OCI-LY3 (cell line): ENCODE results near the gene MIER2.

Experiments
- H2AFZ ChIP-seq: fragments of 200-600, 300-600 bp; shearing (Covaris generic); 2 replicates; pipeline ENCODE4 v1.6.0; 2014; ENCODE audit warnings: antibody characterized with exemption, low read depth, low read length
- H3K27ac ChIP-seq: fragments of 200-600, 300-600 bp; sonication (generic); 2 replicates; pipeline ENCODE4 v1.5.1; 2014; ENCODE audit warnings: mild to moderate bottlenecking, low read length, moderate library complexity, mixed read lengths
- H3K27me3 ChIP-seq: fragments of 200-600, 300-600 bp; sonication (generic); 2 replicates; pipeline ENCODE4 v1.6.1; 2014; ENCODE audit warnings: low read depth, low read length, mixed read lengths
- H3K36me3 ChIP-seq: fragments of 200-600, 300-600 bp; sonication (generic); replicated peaks from 2 replicates; pipeline ENCODE3; 2014; ENCODE audit warnings: low read depth, low read length, mixed read lengths
- H3K4me1 ChIP-seq: fragments of 300-600, 200-600 bp; sonication (generic); 2 replicates; pipeline ENCODE4 v1.6.1; 2014; ENCODE audit warnings: low read length, mixed read lengths
- H3K4me2 ChIP-seq: fragments of 200-600, 300-600 bp; sonication (generic); 2 replicates; pipeline ENCODE4 v1.6.1; 2014; ENCODE audit warnings: low read length, mixed read lengths
- H3K4me3 ChIP-seq: fragments of 300-600, 200-600 bp; sonication (generic); 2 replicates; pipeline ENCODE4 v1.5.1; 2014; ENCODE audit warnings: antibody characterized with exemption, mild to moderate bottlenecking, low read length, moderate library complexity
- H3K79me2 ChIP-seq: fragments of 300-600, 200-600 bp; shearing (Covaris generic); 2 replicates; pipeline ENCODE4 v1.6.1; 2014; ENCODE audit warnings: mild to moderate bottlenecking, low read length, mixed read lengths
- H3K9ac ChIP-seq: fragments of 300-600, 200-600 bp; shearing (Covaris generic); 2 replicates; pipeline ENCODE4 v1.6.0; 2014; ENCODE audit warnings: mild to moderate bottlenecking, low read length, moderate library complexity
- H3K9me3 ChIP-seq: fragments of 200-600, 300-600 bp; shearing (Covaris generic); 2 replicates; pipeline ENCODE4 v1.6.1; 2014; ENCODE audit warnings: low read length, mixed read lengths; ENCODE audit not compliant: insufficient read depth
- H4K20me1 ChIP-seq: fragments of 200-600, 300-600 bp; sonication (generic); 2 replicates; pipeline ENCODE4 v1.6.1; 2016; ENCODE audit warnings: low read length, mixed read lengths; ENCODE audit not compliant: insufficient read depth
- CTCF ChIP-seq: fragments of 200-600, 300-600 bp; sonication (generic); IDR thresholded peaks from 2 replicates; pipeline ENCODE4 v1.5.1; 2014; ENCODE audit warnings: antibody characterized with exemption, low read length, low read depth
- EZH2phosphoT487 ChIP-seq: fragments of 200-600 bp; shearing (Covaris generic); IDR thresholded peaks from 2 replicates; pipeline ENCODE4 v1.6.1; 2018; ENCODE audit warnings: antibody characterized with exemption, mixed run types, low read depth

Gene MIER2

GRCh38 chr19:366951-367350, 22.4 kb upstream of the MIER2 start:
- no peaks in the 10 kb centered on the region for H3K79me2 ChIP-seq
- H3K4me2 ChIP-seq: no peak overlapping the region
- H4K20me1 ChIP-seq: no peaks in the 10 kb centered on the region
- TF ChIP-seq EZH2phosphoT487 (no peak), CTCF (no peak)
- H3K4me1 ChIP-seq: no peaks in the 10 kb centered on the region
- H2AFZ ChIP-seq: no peak overlapping the region
- no peak overlapping the region for H3K4me3 ChIP-seq
- H3K27ac ChIP-seq: no peak overlapping the region
- no peaks in the 10 kb centered on the region for H3K9me3 ChIP-seq
- no peaks in the 10 kb centered on the region for H3K36me3 ChIP-seq
- no peak overlapping the region for H3K9ac ChIP-seq
- H3K27me3 ChIP-seq: no peaks in the 10 kb centered on the region

- Histone ChIP-seq H3K4me2 (no peak overlapping the region), H3K27me3 (no peaks in the 10 kb centered on the region), H3K9ac (no peak overlapping the region), H3K27ac (no peak overlapping the region), H3K9me3 (no peaks in the 10 kb centered on the region), H2AFZ (no peak overlapping the region), H3K36me3 (no peaks in the 10 kb centered on the region), H3K79me2 (no peaks in the 10 kb centered on the region), H3K4me3 (no peak overlapping the region), H3K4me1 (no peaks in the 10 kb centered on the region), H4K20me1 (no peaks in the 10 kb centered on the region)
- TF ChIP-seq CTCF: no peak
- TF ChIP-seq EZH2phosphoT487: no peak
Observed at GRCh38 chr19:366205-366783, 21.7 kb upstream of the MIER2 start.

- Histone ChIP-seq H3K4me1 (no peaks in the 10 kb centered on the region), H3K27me3 (no peaks in the 10 kb centered on the region), H3K36me3 (no peaks in the 10 kb centered on the region), H3K27ac (no peak overlapping the region), H3K9me3 (no peaks in the 10 kb centered on the region), H2AFZ (no peak overlapping the region), H4K20me1 (no peaks in the 10 kb centered on the region), H3K79me2 (no peaks in the 10 kb centered on the region), H3K4me3 (no peak overlapping the region), H3K4me2 (no peak overlapping the region), H3K9ac (no peak overlapping the region)
- TF ChIP-seq EZH2phosphoT487 (no peak), CTCF (no peak)
Observed at GRCh38 chr19:364496-365287, 20.1 kb upstream of the MIER2 start.

GRCh38 chr19:362683-363082, 18.1 kb upstream of the MIER2 start:
- no peak for TF ChIP-seq CTCF
- TF ChIP-seq EZH2phosphoT487: no peak
- H3K4me1 ChIP-seq: no peaks in the 10 kb centered on the region
- H2AFZ ChIP-seq: no peak overlapping the region
- no peaks in the 10 kb centered on the region for H3K27me3 ChIP-seq
- H4K20me1 ChIP-seq: no peaks in the 10 kb centered on the region
- no peaks in the 10 kb centered on the region for H3K36me3 ChIP-seq
- H3K9ac ChIP-seq: no peak overlapping the region
- H3K9me3 ChIP-seq: no peaks in the 10 kb centered on the region
- H3K4me2 ChIP-seq: no peak overlapping the region
- no peaks in the 10 kb centered on the region for H3K79me2 ChIP-seq
- no peak overlapping the region for H3K4me3 ChIP-seq
- H3K27ac ChIP-seq: no peak overlapping the region
